Kidney (tissue), 14 donors: Measurements from ENCODE around the gene TRIM39. TPM values are rescaled to one million over a fixed set of nuclear protein-coding genes. Genes with fewer than 3 reads are reported as not detected.
"Not testable (repeated sequence)": the region's sequence is repeated elsewhere in the genome, so short reads cannot be mapped to it uniquely, and the experiment has no call there.

Experiments used
- DNase-seq, 5 donors: peaks; one replicate each; pipeline ENCODE4 v3.0.0-alpha.2; 2013 to 2020
- FAIRE-seq: peaks from 2 replicates; lab custom pipeline; 2012; peaks lifted over from hg19 to GRCh38; lab: Jason Lieb, UNC
- H3K27ac ChIP-seq, 2 donors: one replicate each; pipeline ENCODE4 v1.7.0; 2013; ENCODE audit warnings: low read depth in 2 of 2, low read length in 2 of 2, inconsistent platforms in 1 of 2
- H3K27me3 ChIP-seq: one replicate; pipeline ENCODE4 v1.7.1; 2013; ENCODE audit warnings: low read length, inconsistent platforms; ENCODE audit not compliant: control insufficient read depth, insufficient read depth
- H3K36me3 ChIP-seq, 3 donors: one replicate each; pipeline versions ENCODE4 v1.7.0 to v1.7.1; 2013; ENCODE audit warnings: low read length in 3 of 3, control low read depth in 1 of 3, inconsistent platforms in 1 of 3; ENCODE audit not compliant: insufficient read depth in 3 of 3, control insufficient read depth in 2 of 3
- H3K4me1 ChIP-seq, 3 donors: one replicate each; pipeline versions ENCODE4 v1.7.0 to v1.7.1; 2013; ENCODE audit warnings: low read length in 3 of 3, inconsistent platforms in 1 of 3, low read depth in 1 of 3; ENCODE audit not compliant: control insufficient read depth in 2 of 3, insufficient read depth in 2 of 3
- H3K4me3 ChIP-seq, 3 donors: one replicate each; pipeline versions ENCODE4 v1.7.0 to v1.8.1; 2013; ENCODE audit warnings: low read length in 3 of 3, control low read depth in 1 of 3, inconsistent platforms in 1 of 3
- H3K9ac ChIP-seq, 3 donors: one replicate each; pipeline versions ENCODE4 v1.7.0 to v1.7.1; 2013; ENCODE audit warnings: low read length in 3 of 3, control low read depth in 1 of 3, inconsistent platforms in 1 of 3
- H3K9me3 ChIP-seq, 3 donors: one replicate each; pipeline versions ENCODE4 v1.7.0 to v1.7.1; 2013; ENCODE audit warnings: low read length in 3 of 3, control low read depth in 1 of 3, inconsistent platforms in 1 of 3; ENCODE audit not compliant: control insufficient read depth in 2 of 3, insufficient read depth in 1 of 3
- CTCF ChIP-seq: IDR thresholded peaks from 3 replicates; pipeline ENCODE4 v1.5.1; 2012; ENCODE audit warnings: mild to moderate bottlenecking, moderate library complexity, borderline replicate concordance; ENCODE audit not compliant: insufficient read depth; ENCODE audit errors: extremely low read depth
- intact Hi-C: fragments of 100-400 bp; cut with DNase I; formaldehyde crosslinking; loops from one replicate; pipeline ENCODE4 v1.11.1; 2022
- polyA plus RNA-seq: library from polyadenylated mRNA; stranded (reverse); fragments of 350-450 nt; fragmentation: Illumina TruSeq; extraction: RNeasy Lipid Tissue Mini Kit (QIAGEN cat#74804); gene quantifications from one replicate; pipeline ENCODE4 v1.2.3, GENCODE V29; 2014; ENCODE audit warnings: low read depth, low replicate concordance; ENCODE audit not compliant: insufficient read depth
- total RNA-seq: library from RNA; stranded (reverse); fragmentation: NEBNext Ultra II Directional; extraction: Animal tissue kit (Norgen Biotek cat#: 25700); gene quantifications from one replicate; pipeline ENCODE4 v1.2.1, GENCODE V29; 2021
- donor health status: control.
- donor health status: control.
- donor health status: control.
- donor health status: control.
- donor health status: control.
- donor health status: DM: yes; HTN: yes; CAD: no.
- donor health status: Normal renal cell carcinoma (clear cell type).

TRIM39 gene
- total and polyA plus RNA-seq, 2 donors from 2014 or later: 8.6 to 17.7 TPM

DNA sequence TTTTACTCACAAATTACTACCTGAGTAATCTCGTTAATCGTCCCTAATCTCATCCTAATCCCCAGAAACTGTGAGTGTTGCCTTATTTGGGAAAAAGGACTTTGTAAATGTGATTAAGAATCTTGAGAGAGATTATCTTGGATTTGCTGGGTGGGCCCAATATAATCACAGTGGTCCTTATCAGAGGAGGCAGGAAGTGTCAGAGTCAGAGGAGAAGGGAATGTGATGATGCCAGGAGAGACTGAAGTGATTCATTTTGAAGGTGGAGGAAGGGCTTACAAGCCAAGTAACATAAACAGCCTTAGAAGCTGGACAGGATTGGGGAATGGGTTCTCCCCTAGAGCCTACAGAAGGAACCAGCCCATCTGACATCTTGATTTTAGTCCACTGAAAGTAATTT, 34.9 kb downstream of the TRIM39 start:
- no peak overlapping the region for H3K4me3 ChIP-seq
- H3K36me3 ChIP-seq: no peaks in the 10 kb centered on the region
- FAIRE-seq: no peak
- peaks cover 0 to 3% (median 0%) of the 10 kb centered on the region in 3 donors for H3K4me1 ChIP-seq
- peaks cover 33% of the 10 kb centered on the region for H3K27me3 ChIP-seq
- DNase-seq: no peak
- H3K9ac ChIP-seq: no peak overlapping the region
- no peak overlapping the region for H3K27ac ChIP-seq
- intact Hi-C loops: no loop called here
- no peak for TF ChIP-seq CTCF
- no peaks in the 10 kb centered on the region for H3K9me3 ChIP-seq

- no peaks in the 10 kb centered on the region for H3K9me3 ChIP-seq
- peaks cover 24% of the 10 kb centered on the region for H3K27me3 ChIP-seq
- no peaks in the 10 kb centered on the region for H3K36me3 ChIP-seq
- no peaks in the 10 kb centered on the region for H3K4me1 ChIP-seq
- DNase-seq (no peak), FAIRE-seq (no peak)
- no peak overlapping the region for H3K27ac ChIP-seq
- H3K9ac ChIP-seq: no peak overlapping the region
- no peak for TF ChIP-seq CTCF
- intact Hi-C loops: no loop called here
- no peak overlapping the region for H3K4me3 ChIP-seq
Measured at GRCh38 chr6:30363459-30363858, 36.7 kb downstream of the TRIM39 start.

DNA sequence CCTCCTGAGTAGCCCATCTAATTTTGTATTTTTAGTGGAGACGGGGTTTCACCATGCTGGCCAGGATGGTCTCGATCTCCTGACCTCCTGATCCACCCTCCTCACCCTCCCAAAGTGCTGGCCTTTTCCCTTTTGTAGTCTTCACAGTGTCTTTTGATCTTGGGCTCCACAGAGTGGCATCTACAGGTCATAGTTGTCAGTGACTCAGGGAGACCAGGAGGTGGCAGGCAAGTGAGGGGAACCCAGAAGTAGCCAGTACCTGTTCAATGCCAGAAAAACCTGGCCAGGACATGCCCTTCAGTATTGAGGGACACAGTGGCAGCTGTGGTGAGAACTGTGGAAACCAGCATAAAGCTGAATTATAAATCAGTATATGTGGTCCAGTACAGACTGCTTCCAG, 37.9 kb downstream of the TRIM39 start:
- H3K27ac ChIP-seq: no peak overlapping the region
- H3K9ac ChIP-seq: no peak overlapping the region
- no peak overlapping the region for H3K4me3 ChIP-seq
- intact Hi-C loops: no loop called here
- H3K36me3 ChIP-seq: no peaks in the 10 kb centered on the region
- H3K9me3 ChIP-seq: no peaks in the 10 kb centered on the region
- DNase-seq (no peak), FAIRE-seq (no peak)
- TF ChIP-seq CTCF: no peak
- no peaks in the 10 kb centered on the region for H3K4me1 ChIP-seq
- H3K27me3 ChIP-seq: peaks cover 16% of the 10 kb centered on the region

- H3K36me3 ChIP-seq, H3K9me3 ChIP-seq, intact Hi-C loops, FAIRE-seq, H3K4me3 ChIP-seq, DNase-seq, H3K9ac ChIP-seq, H3K27ac ChIP-seq, H3K27me3 ChIP-seq, H3K4me1 ChIP-seq: not testable (repeated sequence)
Measured at GRCh38 chr6:30369280-30369679, 42.6 kb downstream of the TRIM39 start.
